Ishikawa (cell line): ENCODE data around the gene PDE1C.

Source experiments
- FOXM1 ChIP-seq: IDR thresholded peaks from 2 replicates; pipeline ENCODE4 v1.6.1; 2012; ENCODE audit warnings: low read depth, borderline replicate concordance
- RAD21 ChIP-seq: IDR thresholded peaks from 2 replicates; pipeline ENCODE4 v1.6.1; 2012; ENCODE audit warnings: low read depth
- REST ChIP-seq: IDR thresholded peaks from 2 replicates; pipeline ENCODE4 v1.6.1; 2012; ENCODE audit warnings: low read depth, mild to moderate bottlenecking
- USF1 ChIP-seq: IDR thresholded peaks from 2 replicates; pipeline ENCODE4 v1.6.1; 2012
- YY1 ChIP-seq: IDR thresholded peaks from 2 replicates; pipeline ENCODE4 v1.6.1; 2012; ENCODE audit warnings: low read depth

DNA sequence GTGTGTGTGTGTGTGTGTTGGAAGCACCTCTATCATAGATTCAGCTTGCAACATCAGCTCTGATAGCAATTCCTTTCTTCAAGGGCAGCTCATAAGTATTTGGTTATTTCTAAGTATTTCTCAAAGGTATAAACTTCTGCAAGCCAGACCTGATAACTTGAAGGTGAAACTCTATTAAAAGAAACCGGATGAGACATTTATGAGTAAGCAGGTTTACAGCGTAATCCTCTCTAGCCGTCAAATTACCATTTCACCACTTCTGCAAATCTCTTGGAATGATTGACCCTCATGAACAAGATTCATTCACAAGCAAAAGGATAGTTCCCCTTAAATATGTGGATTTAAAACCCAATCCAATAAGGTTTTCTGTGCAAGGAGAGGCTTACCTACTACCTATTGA, 23.1 kb downstream of the PDE1C start:
- no peak for TF ChIP-seq RAD21
- no peak for TF ChIP-seq REST
- TF ChIP-seq FOXM1 = no peak
- TF ChIP-seq YY1 = no peak
- no peak for TF ChIP-seq USF1
